ENCODE measurements around the gene KCNQ4.

GRCh38 chr1:40825996-40826395, 42.4 kb downstream of the KCNQ4 start:
- TF ChIP-seq, protein P1, sequence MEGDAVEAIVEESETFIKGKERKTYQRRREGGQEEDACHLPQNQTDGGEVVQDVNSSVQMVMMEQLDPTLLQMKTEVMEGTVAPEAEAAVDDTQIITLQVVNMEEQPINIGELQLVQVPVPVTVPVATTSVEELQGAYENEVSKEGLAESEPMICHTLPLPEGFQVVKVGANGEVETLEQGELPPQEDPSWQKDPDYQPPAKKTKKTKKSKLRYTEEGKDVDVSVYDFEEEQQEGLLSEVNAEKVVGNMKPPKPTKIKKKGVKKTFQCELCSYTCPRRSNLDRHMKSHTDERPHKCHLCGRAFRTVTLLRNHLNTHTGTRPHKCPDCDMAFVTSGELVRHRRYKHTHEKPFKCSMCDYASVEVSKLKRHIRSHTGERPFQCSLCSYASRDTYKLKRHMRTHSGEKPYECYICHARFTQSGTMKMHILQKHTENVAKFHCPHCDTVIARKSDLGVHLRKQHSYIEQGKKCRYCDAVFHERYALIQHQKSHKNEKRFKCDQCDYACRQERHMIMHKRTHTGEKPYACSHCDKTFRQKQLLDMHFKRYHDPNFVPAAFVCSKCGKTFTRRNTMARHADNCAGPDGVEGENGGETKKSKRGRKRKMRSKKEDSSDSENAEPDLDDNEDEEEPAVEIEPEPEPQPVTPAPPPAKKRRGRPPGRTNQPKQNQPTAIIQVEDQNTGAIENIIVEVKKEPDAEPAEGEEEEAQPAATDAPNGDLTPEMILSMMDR (conservative IDR thresholded peaks at IDR 0.05), result no peak
- TF ChIP-seq EZH2 (IDR thresholded peaks at IDR 0.05; ENCODE audit: low read depth), result no peak

Measured in PC-9 (cell line).